Smooth muscle cell (in vitro differentiated cells): ENCODE results near the gene GNG11. TPM values are rescaled to one million over a fixed set of nuclear protein-coding genes. Genes with fewer than 3 reads are reported as not detected.

ENCODE experiments used
- DNase-seq: peaks from one replicate; lab custom pipeline; 2025; ENCODE audit not compliant: unreplicated experiment; lab: John Stamatoyannopoulos, UW
- H2AFZ ChIP-seq: fragments of 200-600 bp; sonication (generic); 2 replicates; pipeline ENCODE4 v1.6.0; 2016; ENCODE audit warnings: antibody characterized with exemption, low read depth, mild to moderate bottlenecking
- H3F3A ChIP-seq: fragments of 200-600 bp; sonication (generic); 2 replicates; pipeline ENCODE4 v1.6.0; 2017; ENCODE audit warnings: antibody characterized with exemption, low read depth
- H3K27ac ChIP-seq: fragments of 200-600 bp; sonication (generic); 2 replicates; pipeline ENCODE4 v1.5.1; 2016; ENCODE audit warnings: low read depth, mild to moderate bottlenecking
- H3K27me3 ChIP-seq: fragments of 200-600 bp; sonication (generic); 2 replicates; pipeline ENCODE4 v1.6.1; 2016; ENCODE audit warnings: low read depth, mild to moderate bottlenecking
- H3K36me3 ChIP-seq: fragments of 200-600 bp; sonication (generic); 2 replicates; pipeline ENCODE4 v1.5.1; 2016; ENCODE audit warnings: low read depth
- H3K4me1 ChIP-seq: fragments of 200-600 bp; sonication (generic); 2 replicates; pipeline ENCODE4 v1.5.1; 2016; ENCODE audit warnings: low read depth
- H3K4me2 ChIP-seq: fragments of 200-600 bp; sonication (generic); 2 replicates; pipeline ENCODE4 v1.6.0; 2016; ENCODE audit warnings: mild to moderate bottlenecking
- H3K4me3 ChIP-seq: fragments of 200-600 bp; sonication (generic); 2 replicates; pipeline ENCODE4 v1.5.1; 2016; ENCODE audit warnings: mild to moderate bottlenecking
- H3K79me2 ChIP-seq: fragments of 200-600 bp; sonication (generic); 2 replicates; pipeline ENCODE4 v1.6.0; 2016; ENCODE audit warnings: low read depth, mild to moderate bottlenecking
- H3K9ac ChIP-seq: fragments of 200-600 bp; sonication (generic); 2 replicates; pipeline ENCODE4 v1.6.0; 2016; ENCODE audit warnings: low read depth
- H3K9me3 ChIP-seq: fragments of 200-600 bp; sonication (generic); replicated peaks from 2 replicates; pipeline ENCODE4 v1.5.1; 2016; ENCODE audit warnings: low read depth
- H4K20me1 ChIP-seq: fragments of 200-600 bp; sonication (generic); 2 replicates; pipeline ENCODE4 v1.6.0; 2016; ENCODE audit warnings: low read depth
- CTCF ChIP-seq: fragments of 200-600 bp; sonication (generic); IDR thresholded peaks from 2 replicates; pipeline ENCODE4 v1.5.1; 2017; ENCODE audit warnings: borderline replicate concordance, mild to moderate bottlenecking, antibody characterized with exemption; ENCODE audit not compliant: insufficient read depth, poor library complexity, severe bottlenecking
- WGBS: methylation state at CpG from one replicate; pipeline ENCODE4 v1.1.7; 2016; ENCODE audit warnings: low lambda C conversion rate; 5-methylcytosine and 5-hydroxymethylcytosine counted together
- polyA plus RNA-seq: library from polyadenylated mRNA; unstranded; fragments of >200 nt; fragmentation: Nextera tagmentation; extraction: Ambion mirVana; gene quantifications from 2 replicates; pipeline ENCODE4 v1.2.1, GENCODE V29; 2016
- total RNA-seq: library from RNA; depleted of rRNA; stranded (reverse); fragments of >200 nt; gene quantifications from 2 replicates; pipeline ENCODE4 v1.2.3, GENCODE V29; 2014

The GNG11 gene
- total and polyA plus RNA-seq, 2 experiments from 2014 or later, result 13.4 to 31.2 TPM

- DNase-seq, result no peak
- Histone ChIP-seq H2AFZ (no peak overlapping the region), H3K9ac (no peak overlapping the region), H3K79me2 (no peaks in the 10 kb centered on the region), H4K20me1 (no peaks in the 10 kb centered on the region), H3F3A (no peaks in the 10 kb centered on the region), H3K36me3 (no peaks in the 10 kb centered on the region), H3K4me3 (no peak overlapping the region), H3K9me3 (no peaks in the 10 kb centered on the region), H3K27ac (no peak overlapping the region), H3K4me2 (no peak overlapping the region), H3K4me1 (no peaks in the 10 kb centered on the region), H3K27me3 (no peaks in the 10 kb centered on the region)
- 88% methylated on average over 3 of the region's 3 CpGs for WGBS
- no peak for TF ChIP-seq CTCF
These were observed 36.7 kb downstream of the GNG11 start for GRCh38 chr7:93958216-93958615.

GRCh38 chr7:93958651-93959050 lies 37.1 kb downstream of the GNG11 start:
- Histone ChIP-seq H2AFZ (no peak overlapping the region), H3K4me3 (no peak overlapping the region)
- 92% methylated on average over 3 of the region's 3 CpGs for WGBS

GRCh38 chr7:93960986-93961385 lies 39.5 kb downstream of the GNG11 start:
- Histone ChIP-seq H3K4me1 (no peaks in the 10 kb centered on the region), H3K9ac (no peak overlapping the region), H3K4me3 (no peak overlapping the region), H4K20me1 (no peaks in the 10 kb centered on the region), H3F3A (no peaks in the 10 kb centered on the region), H3K27ac (no peak overlapping the region), H2AFZ (no peak overlapping the region), H3K4me2 (no peak overlapping the region), H3K27me3 (no peaks in the 10 kb centered on the region), H3K36me3 (no peaks in the 10 kb centered on the region), H3K79me2 (no peaks in the 10 kb centered on the region), H3K9me3 (no peaks in the 10 kb centered on the region)
- 91% methylated on average over 3 of the region's 3 CpGs for WGBS
- no peak for TF ChIP-seq CTCF
- DNase-seq, result no peak

More at GRCh38 chr7:93958651-93959050, 37.1 kb downstream of the GNG11 start:
- no peaks in the 10 kb centered on the region for H3K36me3 ChIP-seq
- no peak overlapping the region for H3K9ac ChIP-seq
- no peaks in the 10 kb centered on the region for H4K20me1 ChIP-seq
- H3F3A ChIP-seq, result no peaks in the 10 kb centered on the region
- no peak overlapping the region for H3K27ac ChIP-seq
- no peaks in the 10 kb centered on the region for H3K4me1 ChIP-seq
- DNase-seq, result no peak
- H3K4me2 ChIP-seq, result no peak overlapping the region
- no peak for TF ChIP-seq CTCF
- no peaks in the 10 kb centered on the region for H3K9me3 ChIP-seq
- no peaks in the 10 kb centered on the region for H3K79me2 ChIP-seq
- no peaks in the 10 kb centered on the region for H3K27me3 ChIP-seq

GRCh38 chr7:93964262-93964661 lies 42.7 kb downstream of the GNG11 start:
- Histone ChIP-seq H3K9me3 (no peaks in the 10 kb centered on the region), H3K27me3 (no peaks in the 10 kb centered on the region), H3K79me2 (no peaks in the 10 kb centered on the region), H3K36me3 (no peaks in the 10 kb centered on the region), H3F3A (no peaks in the 10 kb centered on the region), H3K4me3 (no peak overlapping the region), H3K27ac (no peak overlapping the region), H2AFZ (no peak overlapping the region), H3K4me1 (no peaks in the 10 kb centered on the region), H4K20me1 (no peaks in the 10 kb centered on the region), H3K4me2 (no peak overlapping the region), H3K9ac (no peak overlapping the region)
- no peak for DNase-seq
- 93% methylated on average over 5 of the region's 5 CpGs for WGBS
- no peak for TF ChIP-seq CTCF
